ENCODE results near the gene SNX24. TPM values are rescaled to one million over a fixed set of nuclear protein-coding genes. Genes with fewer than 3 reads are reported as not detected.

The SNX24 gene
- total RNA-seq, 1 experiment from 2014 or later = 13.9 TPM

DNA sequence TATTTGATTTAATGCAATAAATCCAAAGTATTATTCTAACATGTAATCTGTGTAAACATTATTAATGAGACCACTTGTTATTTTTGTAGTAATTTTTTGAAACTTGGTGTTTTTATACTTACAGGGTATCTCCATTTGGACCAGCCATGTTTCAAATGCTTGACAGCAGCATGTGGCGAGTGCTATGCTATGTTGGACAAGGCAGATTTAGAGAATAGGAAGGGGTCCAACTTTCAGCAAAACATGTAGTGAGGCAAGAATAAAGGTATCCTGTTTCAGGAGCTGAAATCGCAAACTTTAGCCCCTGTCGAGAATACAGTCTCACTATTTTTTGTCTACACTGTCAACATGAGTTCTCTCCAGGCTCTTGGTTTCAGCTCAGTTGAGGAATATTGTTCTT is 33.7 kb downstream of the SNX24 start:
- H3K9me3 ChIP-seq (ENCODE audit: control insufficient read depth, low read depth, low read length) = no peaks in the 10 kb centered on the region
- H3K4me1 ChIP-seq (ENCODE audit: insufficient read depth, low read length) = no peaks in the 10 kb centered on the region
- Mint-ChIP-seq H3K4me3 (no peak overlapping the region), H3K36me3 (ENCODE audit: insufficient read depth in 1 of 3, low read depth in 3 of 3) (no peaks in the 10 kb centered on the region), H3K27ac (no peak overlapping the region), H3K4me1 (peaks cover 6% of the 10 kb centered on the region in 2 experiments), H3K27me3 (ENCODE audit: low read depth) (no peaks in the 10 kb centered on the region), H3K9me3 (no peaks in the 10 kb centered on the region)
- H3K23ac ChIP-seq (ENCODE audit: insufficient read length, low read depth, low read length) = no peak overlapping the region
- H3K79me1 ChIP-seq (ENCODE audit: insufficient read depth, low read depth, low read length, poor library complexity, severe bottlenecking) = no peaks in the 10 kb centered on the region
- H3K56ac ChIP-seq (ENCODE audit: insufficient read length, low read depth, low read length) = no peak overlapping the region
- H3K4me2 ChIP-seq (ENCODE audit: insufficient read depth, insufficient read length, low read length) = no peak overlapping the region
- no peak overlapping the region for H4K5ac ChIP-seq (ENCODE audit: insufficient read length, low read depth, low read length)
- WGBS (ENCODE audit: extremely low coverage, insufficient read length, low lambda C conversion rate) = no CpG with 5 or more reads among the region's 3 CpGs
- no peak overlapping the region for H3T11ph ChIP-seq (ENCODE audit: low read length)
- H2BK15ac ChIP-seq (ENCODE audit: low read depth, low read length) = no peak overlapping the region
- no peak overlapping the region for H2BK120ac ChIP-seq (ENCODE audit: low read depth, low read length, poor library complexity, severe bottlenecking)
- no peaks in the 10 kb centered on the region for H3K23me2 ChIP-seq (ENCODE audit: insufficient read length, low read depth, low read length, poor library complexity, severe bottlenecking)
- no peak for DNase-seq
- H2BK5ac ChIP-seq (ENCODE audit: insufficient read length, low read length) = no peak overlapping the region
- H3K27ac ChIP-seq (ENCODE audit: insufficient read length, low read depth, low read length) = no peak overlapping the region
- no peak overlapping the region for H2BK12ac ChIP-seq (ENCODE audit: insufficient read length, low read depth, low read length)
- no peak overlapping the region for H2BK20ac ChIP-seq (ENCODE audit: low read depth, low read length, poor library complexity, severe bottlenecking)
- no peak overlapping the region for H2AK5ac ChIP-seq (ENCODE audit: insufficient read length, low read length)
- no peak overlapping the region for H3K14ac ChIP-seq (ENCODE audit: insufficient read depth, low read length)
- H4K91ac ChIP-seq (ENCODE audit: insufficient read length, low read depth, low read length) = no peak overlapping the region
- H3K79me2 ChIP-seq (ENCODE audit: insufficient read depth, low read length) = no peaks in the 10 kb centered on the region
- no peak overlapping the region for H3K4ac ChIP-seq (ENCODE audit: low read depth, low read length)
- no peaks in the 10 kb centered on the region for H3K27me3 ChIP-seq (ENCODE audit: insufficient read depth, low read length)
- H4K20me1 ChIP-seq (ENCODE audit: control insufficient read depth, insufficient read depth, insufficient read length) = no peaks in the 10 kb centered on the region
- no peak overlapping the region for H3K18ac ChIP-seq (ENCODE audit: insufficient read length, low read depth, low read length)
- no peak overlapping the region for H3K9ac ChIP-seq (ENCODE audit: extremely low read depth, insufficient read length, low read length)
- no peak overlapping the region for H4K8ac ChIP-seq (replicated peaks; ENCODE audit: insufficient read length, low read depth, low read length)
- H2AFZ ChIP-seq (ENCODE audit: low read length) = no peak overlapping the region
- TF ChIP-seq, protein P1, sequence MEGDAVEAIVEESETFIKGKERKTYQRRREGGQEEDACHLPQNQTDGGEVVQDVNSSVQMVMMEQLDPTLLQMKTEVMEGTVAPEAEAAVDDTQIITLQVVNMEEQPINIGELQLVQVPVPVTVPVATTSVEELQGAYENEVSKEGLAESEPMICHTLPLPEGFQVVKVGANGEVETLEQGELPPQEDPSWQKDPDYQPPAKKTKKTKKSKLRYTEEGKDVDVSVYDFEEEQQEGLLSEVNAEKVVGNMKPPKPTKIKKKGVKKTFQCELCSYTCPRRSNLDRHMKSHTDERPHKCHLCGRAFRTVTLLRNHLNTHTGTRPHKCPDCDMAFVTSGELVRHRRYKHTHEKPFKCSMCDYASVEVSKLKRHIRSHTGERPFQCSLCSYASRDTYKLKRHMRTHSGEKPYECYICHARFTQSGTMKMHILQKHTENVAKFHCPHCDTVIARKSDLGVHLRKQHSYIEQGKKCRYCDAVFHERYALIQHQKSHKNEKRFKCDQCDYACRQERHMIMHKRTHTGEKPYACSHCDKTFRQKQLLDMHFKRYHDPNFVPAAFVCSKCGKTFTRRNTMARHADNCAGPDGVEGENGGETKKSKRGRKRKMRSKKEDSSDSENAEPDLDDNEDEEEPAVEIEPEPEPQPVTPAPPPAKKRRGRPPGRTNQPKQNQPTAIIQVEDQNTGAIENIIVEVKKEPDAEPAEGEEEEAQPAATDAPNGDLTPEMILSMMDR (conservative IDR thresholded peaks at IDR 0.05) = no peak
